ENCODE measurements around the gene MAPK4. TPM values are rescaled to one million over a fixed set of nuclear protein-coding genes. Genes with fewer than 3 reads are reported as not detected.

MAPK4 gene
- total RNA-seq, 2 donors from 2014 or later = 1.0 to 1.6 TPM

DNA sequence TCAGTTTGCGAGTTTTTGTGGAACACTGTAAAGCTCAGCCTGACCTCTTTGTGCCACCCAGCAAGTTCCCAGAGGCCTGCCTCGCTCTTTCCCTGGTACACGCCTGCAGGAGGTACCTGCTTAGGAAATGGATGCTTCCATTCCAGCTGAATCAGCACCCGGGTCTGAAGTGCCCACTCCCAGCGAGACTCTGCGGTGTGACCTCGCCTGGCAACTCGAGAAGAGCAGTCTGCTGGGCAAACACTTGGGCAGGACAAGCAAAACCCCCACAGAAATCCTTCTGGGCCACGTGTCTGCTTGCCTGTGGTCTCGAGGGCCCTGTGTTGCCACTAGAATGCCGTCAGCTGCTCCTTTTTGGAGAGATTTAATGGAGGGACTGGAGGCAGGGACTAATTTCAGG lies 127.6 kb downstream of the MAPK4 start:
- peak in 2 of 4 donors; percentile 15 to 21 for DNase-seq

GRCh38 chr18:50689578-50689977 lies 129.7 kb downstream of the MAPK4 start:
- H3K9me3 ChIP-seq = no peaks in the 10 kb centered on the region
- H3K27ac ChIP-seq = no peak overlapping the region
- no peak for DNase-seq
- H3K4me3 ChIP-seq = no peak overlapping the region
- H3K4me1 ChIP-seq = no peaks in the 10 kb centered on the region
- no peaks in the 10 kb centered on the region for H3K27me3 ChIP-seq
- WGBS, 2 donors = 93% methylated on average over 6 of the region's 6 CpGs
- no peak for TF ChIP-seq POLR2A (IDR thresholded peaks at IDR 0.05)
- TF ChIP-seq, protein P1, sequence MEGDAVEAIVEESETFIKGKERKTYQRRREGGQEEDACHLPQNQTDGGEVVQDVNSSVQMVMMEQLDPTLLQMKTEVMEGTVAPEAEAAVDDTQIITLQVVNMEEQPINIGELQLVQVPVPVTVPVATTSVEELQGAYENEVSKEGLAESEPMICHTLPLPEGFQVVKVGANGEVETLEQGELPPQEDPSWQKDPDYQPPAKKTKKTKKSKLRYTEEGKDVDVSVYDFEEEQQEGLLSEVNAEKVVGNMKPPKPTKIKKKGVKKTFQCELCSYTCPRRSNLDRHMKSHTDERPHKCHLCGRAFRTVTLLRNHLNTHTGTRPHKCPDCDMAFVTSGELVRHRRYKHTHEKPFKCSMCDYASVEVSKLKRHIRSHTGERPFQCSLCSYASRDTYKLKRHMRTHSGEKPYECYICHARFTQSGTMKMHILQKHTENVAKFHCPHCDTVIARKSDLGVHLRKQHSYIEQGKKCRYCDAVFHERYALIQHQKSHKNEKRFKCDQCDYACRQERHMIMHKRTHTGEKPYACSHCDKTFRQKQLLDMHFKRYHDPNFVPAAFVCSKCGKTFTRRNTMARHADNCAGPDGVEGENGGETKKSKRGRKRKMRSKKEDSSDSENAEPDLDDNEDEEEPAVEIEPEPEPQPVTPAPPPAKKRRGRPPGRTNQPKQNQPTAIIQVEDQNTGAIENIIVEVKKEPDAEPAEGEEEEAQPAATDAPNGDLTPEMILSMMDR (IDR thresholded peaks at IDR 0.05) = no peak
- intact Hi-C loops (cut with DNase I) = no loop called here
- H3K36me3 ChIP-seq (replicated peaks in 1 of 2; ENCODE audit: insufficient read depth in 1 of 2, low read depth in 2 of 2) = no peaks in the 10 kb centered on the region
- ATAC-seq = no peak

More for the DNA sequence above, 127.6 kb downstream of the MAPK4 start:
- Histone ChIP-seq H3K27ac (no peak overlapping the region), H3K9me3 (no peaks in the 10 kb centered on the region), H3K4me3 (no peak overlapping the region), H3K36me3 (replicated peaks in 1 of 2; ENCODE audit: insufficient read depth in 1 of 2, low read depth in 2 of 2) (no peaks in the 10 kb centered on the region), H3K4me1 (no peaks in the 10 kb centered on the region), H3K27me3 (no peaks in the 10 kb centered on the region)
- no peak for ATAC-seq
- WGBS, 2 donors = 72 to 82% methylated on average over 11 of the region's 11 CpGs
- intact Hi-C loops (cut with DNase I) = no loop called here
- TF ChIP-seq, protein P1 (IDR thresholded peaks at IDR 0.05) = no peak
- TF ChIP-seq POLR2A (IDR thresholded peaks at IDR 0.05) = no peak

GRCh38 chr18:50694147-50694546 lies 134.3 kb downstream of the MAPK4 start:
- Histone ChIP-seq H3K27me3 (no peaks in the 10 kb centered on the region), H3K4me3 (no peak overlapping the region), H3K4me1 (no peaks in the 10 kb centered on the region), H3K36me3 (replicated peaks in 1 of 2; ENCODE audit: insufficient read depth in 1 of 2, low read depth in 2 of 2) (no peaks in the 10 kb centered on the region), H3K27ac (no peak overlapping the region), H3K9me3 (no peaks in the 10 kb centered on the region)
- WGBS, 2 donors = 65 to 73% methylated on average over 4 of the region's 4 CpGs
- TF ChIP-seq, protein P1 (IDR thresholded peaks at IDR 0.05) = no peak
- TF ChIP-seq POLR2A (IDR thresholded peaks at IDR 0.05) = no peak
- intact Hi-C loops (cut with DNase I) = no loop called here
- ATAC-seq (no peak), DNase-seq (no peak)

DNA sequence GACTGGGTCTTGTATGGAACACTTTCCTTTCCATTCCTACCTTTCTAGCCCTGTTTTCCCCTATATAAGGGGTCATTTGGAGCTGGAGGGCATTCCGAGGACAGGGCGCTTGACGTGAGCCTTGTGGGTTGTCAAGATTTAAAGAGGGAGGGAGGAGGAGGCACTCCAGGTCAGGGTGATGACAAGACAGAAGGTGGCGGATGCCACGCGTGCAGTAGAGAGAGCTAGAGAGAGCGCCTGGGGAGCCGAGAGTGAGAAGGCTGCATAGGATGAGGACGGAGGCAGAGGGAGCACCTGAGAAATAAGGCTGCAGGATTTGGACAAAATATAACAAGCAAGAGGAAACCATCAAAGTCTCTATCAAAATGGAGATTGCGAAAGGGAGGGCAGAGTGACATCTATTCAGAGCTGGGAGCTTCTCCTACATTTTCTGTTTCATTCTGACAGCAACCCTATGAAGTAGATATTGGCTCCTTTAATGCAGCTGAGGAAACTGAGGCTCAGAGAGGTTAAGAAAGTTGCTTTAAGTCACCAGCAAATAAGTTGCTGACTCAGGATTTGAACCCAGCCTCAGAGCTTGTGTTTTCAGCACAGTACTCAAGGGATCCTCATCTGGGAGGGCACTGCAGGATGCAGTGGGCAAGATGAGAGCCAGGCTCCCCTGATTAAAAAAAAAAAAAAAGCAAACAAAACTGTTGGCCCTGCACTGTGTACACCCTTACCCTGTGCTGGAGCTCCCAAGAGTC lies 135.7 kb downstream of the MAPK4 start:
- no peak overlapping the region for H3K4me3 ChIP-seq
- H3K9me3 ChIP-seq = no peaks in the 10 kb centered on the region
- H3K4me1 ChIP-seq = no peaks in the 10 kb centered on the region
- WGBS, 2 donors = 91% methylated on average over 10 of the region's 10 CpGs
- H3K27me3 ChIP-seq = no peaks in the 10 kb centered on the region
- H3K27ac ChIP-seq = no peak overlapping the region
- H3K36me3 ChIP-seq (replicated peaks in 1 of 2; ENCODE audit: insufficient read depth in 1 of 2, low read depth in 2 of 2) = no peaks in the 10 kb centered on the region
- TF ChIP-seq, protein P1 (IDR thresholded peaks at IDR 0.05) = no peak
- TF ChIP-seq POLR2A (IDR thresholded peaks at IDR 0.05) = no peak
- intact Hi-C loops (cut with DNase I) = no loop called here
- no peak for ATAC-seq
- DNase-seq = no peak

GRCh38 chr18:50696436-50696835 lies 136.5 kb downstream of the MAPK4 start:
- no peaks in the 10 kb centered on the region for H3K4me1 ChIP-seq
- 63 to 65% methylated on average over 7 of the region's 7 CpGs for WGBS, 2 donors
- TF ChIP-seq, protein P1 (IDR thresholded peaks at IDR 0.05) = no peak
- TF ChIP-seq POLR2A (IDR thresholded peaks at IDR 0.05) = no peak
- no peak for DNase-seq
- H3K36me3 ChIP-seq (replicated peaks in 1 of 2; ENCODE audit: insufficient read depth in 1 of 2, low read depth in 2 of 2) = no peaks in the 10 kb centered on the region
- H3K27me3 ChIP-seq = no peaks in the 10 kb centered on the region
- intact Hi-C loops (cut with DNase I) = no loop called here
- no peaks in the 10 kb centered on the region for H3K9me3 ChIP-seq
- no peak overlapping the region for H3K4me3 ChIP-seq
- no peak for ATAC-seq
- H3K27ac ChIP-seq = no peak overlapping the region

Data from body of pancreas (tissue), 4 donors.